HCT116 (cell line): ENCODE results near the gene ADAMTS6. TPM values are rescaled to one million over a fixed set of nuclear protein-coding genes. Genes with fewer than 3 reads are reported as not detected.

Source experiments
- ATAC-seq: fragments of 200-7000 bp; cut with Tn5 transposase; 2 replicates; pipeline ENCODE4 v1.9.1; 2020; ENCODE audit warnings: mild to moderate bottlenecking, moderate library complexity
- BruUV-seq: library from RNA; stranded (reverse); fragments of 400-500 nt; replicated peaks from 2 replicates; lab custom pipeline; 2021; lab: Mats Ljungman, UMichigan
- CTCF ChIA-PET: fragments of 300-600 bp; sonication (Branson Sonifier 250); formaldehyde crosslinking; loops from one replicate; lab custom pipeline; 2021; ENCODE audit warnings: antibody characterized with exemption; lab: Charles Lee
- POLR2A ChIA-PET: fragments of 300-600, 350-600 bp; sonication (Branson Sonifier 250); formaldehyde crosslinking; loops from one replicate; lab custom pipeline; 2021; ENCODE audit warnings: antibody characterized with exemption; lab: Charles Lee
- RAD21 ChIA-PET, 2 experiments: fragments of 300-600 bp; sonication (Branson Sonifier 250); formaldehyde crosslinking; loops; one replicate each; lab custom pipeline; 2023; ENCODE audit warnings: low total read pairs in 2 of 2; ENCODE audit not compliant: uncharacterized antibody in 2 of 2, unreplicated experiment in 2 of 2, low non-redundant PET in 1 of 2; lab: Charles Lee
- DNase-seq: peaks from one replicate; pipeline ENCODE4 v3.0.0-alpha.2; 2010; ENCODE audit warnings: low read depth, low spot score
- H2AFZ ChIP-seq: fragments of 200-600 bp; shearing (Covaris generic), sonication (generic); 2 replicates; pipeline ENCODE4 v1.6.1; 2017; ENCODE audit warnings: low read depth, mixed run types, mixed read lengths, antibody characterized with exemption, low read length; ENCODE audit not compliant: poor library complexity, severe bottlenecking
- H3K27ac ChIP-seq: 2 replicates; pipeline ENCODE4 v1.5.1; 2012; ENCODE audit warnings: low read depth, low read length
- H3K27me3 ChIP-seq: fragments of 200-600 bp; sonication (generic); 2 replicates; pipeline ENCODE4 v1.6.1; 2016; ENCODE audit warnings: mixed run types, low read length, mixed read lengths; ENCODE audit not compliant: insufficient read depth
- H3K36me3 ChIP-seq, 2 experiments: fragments of 200-500 bp in 1 of 2; fragments of 200-600 bp in 1 of 2; sonication (Bioruptor generic) in 1 of 2; sonication (generic) in 1 of 2; 2 replicates each; pipeline versions ENCODE4 v1.5.1 to v1.6.1; 2014 to 2016; ENCODE audit warnings: low read length in 2 of 2, inconsistent platforms in 1 of 2, mixed read lengths in 1 of 2, mixed run types in 1 of 2; ENCODE audit not compliant: insufficient read depth in 2 of 2, control insufficient read depth in 1 of 2
- H3K4me1 ChIP-seq, 2 experiments: fragments of 200-600 bp in 1 of 2; sonication (generic) in 1 of 2; 2 replicates each; pipeline versions ENCODE4 v1.5.1 to v1.6.1; 2012 to 2017; ENCODE audit warnings: low read length in 2 of 2, inconsistent platforms in 1 of 2, mild to moderate bottlenecking in 1 of 2, mixed read lengths in 1 of 2, mixed run types in 1 of 2, moderate library complexity in 1 of 2; ENCODE audit not compliant: insufficient read depth in 2 of 2, control insufficient read depth in 1 of 2
- H3K4me2 ChIP-seq: fragments of 200-600 bp; sonication (generic); 2 replicates; pipeline ENCODE4 v1.6.1; 2017; ENCODE audit warnings: mixed run types, low read length, mixed read lengths
- H3K4me3 ChIP-seq, 2 experiments: fragments of 200-600 bp in 1 of 2; sonication (generic) in 1 of 2; replicated peaks in 1 of 2; 2 replicates each; pipeline ENCODE4 v1.5.1; 2011 to 2016; ENCODE audit warnings: low read length in 2 of 2, control low read depth in 1 of 2, low read depth in 1 of 2, mild to moderate bottlenecking in 1 of 2, mixed read lengths in 1 of 2, mixed run types in 1 of 2
- H3K79me2 ChIP-seq: fragments of 200-600 bp; sonication (generic); 2 replicates; pipeline ENCODE4 v1.6.1; 2017; ENCODE audit warnings: mild to moderate bottlenecking, mixed run types, low read length, moderate library complexity, mixed read lengths; ENCODE audit not compliant: insufficient read depth
- H3K9ac ChIP-seq: fragments of 200-600 bp; sonication (generic); 2 replicates; pipeline ENCODE4 v1.6.1; 2016; ENCODE audit warnings: low read length, mixed read lengths
- H3K9me2 ChIP-seq: fragments of 200-600 bp; sonication (generic), shearing (Covaris generic); 2 replicates; pipeline ENCODE4 v1.6.1; 2017; ENCODE audit warnings: mixed run types, mild to moderate bottlenecking, moderate library complexity; ENCODE audit not compliant: insufficient read depth
- H3K9me3 ChIP-seq, 2 experiments: fragments of 200-500 bp in 1 of 2; fragments of 200-600 bp in 1 of 2; sonication (Bioruptor generic) in 1 of 2; sonication (generic) in 1 of 2; 2 replicates each; pipeline ENCODE4 v1.6.1; 2014 to 2017; ENCODE audit warnings: low read length in 2 of 2, mixed read lengths in 2 of 2, inconsistent platforms in 1 of 2, low read depth in 1 of 2, mild to moderate bottlenecking in 1 of 2, mixed run types in 1 of 2, moderate library complexity in 1 of 2; ENCODE audit not compliant: control insufficient read depth in 1 of 2, insufficient read depth in 1 of 2
- H4K20me1 ChIP-seq: fragments of 200-600 bp; sonication (generic), shearing (Covaris generic); 2 replicates; pipeline ENCODE4 v1.6.1; 2017; ENCODE audit warnings: mixed run types, mild to moderate bottlenecking, moderate library complexity; ENCODE audit not compliant: insufficient read depth
- CBX3 ChIP-seq: IDR thresholded peaks from 2 replicates; pipeline ENCODE4 v1.6.1; 2012; ENCODE audit warnings: low read depth
- EGR1 ChIP-seq: IDR thresholded peaks from 2 replicates; pipeline ENCODE4 v1.6.1; 2012; ENCODE audit warnings: low read depth
- ELF1 ChIP-seq: IDR thresholded peaks from 2 replicates; pipeline ENCODE4 v1.6.1; 2012; ENCODE audit warnings: low read depth, borderline replicate concordance
- EZH2phosphoT487 ChIP-seq: fragments of 200-600 bp; IDR thresholded peaks from 2 replicates; pipeline ENCODE4 v1.6.1; 2018; ENCODE audit warnings: antibody characterized with exemption, borderline replicate concordance
- FOSL1 ChIP-seq: IDR thresholded peaks from 2 replicates; pipeline ENCODE4 v1.6.1; 2012; ENCODE audit warnings: low read depth
- JUND ChIP-seq: IDR thresholded peaks from 2 replicates; pipeline ENCODE4 v1.6.1; 2012
- POLR2A ChIP-seq: IDR thresholded peaks from 2 replicates; pipeline ENCODE4 v1.7.0; 2011; ENCODE audit warnings: borderline replicate concordance; ENCODE audit not compliant: insufficient read depth, insufficient read length; ENCODE audit errors: extremely low read depth
- POLR2AphosphoS5 ChIP-seq: IDR thresholded peaks from 2 replicates; pipeline ENCODE4 v1.6.1; 2011; ENCODE audit warnings: mild to moderate bottlenecking, low read depth, low read length, moderate library complexity
- RAD21 ChIP-seq: IDR thresholded peaks from 2 replicates; pipeline ENCODE4 v1.6.1; 2012; ENCODE audit warnings: low read depth, mild to moderate bottlenecking
- SIN3A ChIP-seq: IDR thresholded peaks from 2 replicates; pipeline ENCODE4 v1.6.1; 2012; ENCODE audit warnings: low read depth
- YY1 ChIP-seq: IDR thresholded peaks from 2 replicates; pipeline ENCODE4 v1.6.1; 2011; ENCODE audit warnings: low read length, low read depth, moderate library complexity, mild to moderate bottlenecking; ENCODE audit not compliant: insufficient replicate concordance; ENCODE audit errors: extremely low read depth
- ZFX ChIP-seq: fragments of 450-650 bp; IDR thresholded peaks from 2 replicates; pipeline ENCODE4 v1.6.1; 2017
- ZNF274 ChIP-seq: fragments of 200-500 bp; sonication (Bioruptor generic); IDR thresholded peaks from 2 replicates; pipeline ENCODE4 v1.6.1; 2014; ENCODE audit warnings: mild to moderate bottlenecking, low read depth, low read length, inconsistent platforms
- intact Hi-C: fragments of 100-400 bp; cut with micrococcal nuclease; formaldehyde crosslinking; loops from 2 replicates; pipeline ENCODE4 v1.10.0; 2022
- total RNA-seq: library from RNA; stranded (reverse); gene quantifications from one replicate; pipeline ENCODE4 v1.2.1, GENCODE V29; 2021; ENCODE audit not compliant: unreplicated experiment
- TF ChIP-seq, protein P1 (sequence below), 3 experiments: fragments of 200-600 bp in 1 of 3; sonication (generic) in 1 of 3; IDR thresholded peaks in 2 of 3; conservative IDR thresholded peaks in 1 of 3; 2 replicates each; pipeline ENCODE4 v1.5.1; 2012 to 2017; ENCODE audit warnings: low read depth in 2 of 3, low read length in 2 of 3, antibody characterized with exemption in 1 of 3, borderline replicate concordance in 1 of 3, control low read depth in 1 of 3, mild to moderate bottlenecking in 1 of 3, mixed read lengths in 1 of 3, mixed run types in 1 of 3, moderate library complexity in 1 of 3; ENCODE audit not compliant: insufficient read depth in 1 of 3
- TF ChIP-seq, protein P2 (sequence below): IDR thresholded peaks from 2 replicates; pipeline ENCODE4 v1.6.1; 2012

ADAMTS6 gene
- total RNA-seq, 1 experiment from 2014 or later: 0.93 TPM

DNA sequence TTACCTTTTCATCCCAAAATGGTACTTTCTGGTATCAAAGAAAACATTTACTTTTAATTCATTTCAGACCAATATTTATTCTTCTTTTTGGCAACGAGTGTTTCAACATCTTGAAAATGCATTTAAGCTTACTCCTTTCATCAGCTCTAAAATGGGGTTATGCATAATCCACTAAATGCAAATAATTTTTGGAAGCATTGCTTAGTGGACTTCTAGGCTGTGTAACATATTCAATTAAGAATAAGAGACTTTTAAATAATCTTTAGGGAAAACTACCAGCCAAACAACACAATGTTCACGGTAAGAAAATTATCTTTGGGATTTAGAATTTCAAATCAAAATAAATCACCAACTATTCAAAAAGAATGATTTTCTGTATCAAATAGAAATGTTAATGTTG, 118.2 kb downstream of the ADAMTS6 start:
- Histone ChIP-seq H3K27ac (no peak overlapping the region), H3K9me2 (no peaks in the 10 kb centered on the region), H3K9ac (no peak overlapping the region), H3K9me3 (no peaks in the 10 kb centered on the region), H3K4me2 (no peak overlapping the region), H3K4me3 (no peak overlapping the region), H3K27me3 (no peaks in the 10 kb centered on the region), H3K79me2 (no peaks in the 10 kb centered on the region), H4K20me1 (no peaks in the 10 kb centered on the region), H2AFZ (no peak overlapping the region), H3K36me3 (no peaks in the 10 kb centered on the region), H3K4me1 (no peaks in the 10 kb centered on the region)
- DNase-seq (no peak), ATAC-seq (no peak)
- TF ChIP-seq, protein P1, sequence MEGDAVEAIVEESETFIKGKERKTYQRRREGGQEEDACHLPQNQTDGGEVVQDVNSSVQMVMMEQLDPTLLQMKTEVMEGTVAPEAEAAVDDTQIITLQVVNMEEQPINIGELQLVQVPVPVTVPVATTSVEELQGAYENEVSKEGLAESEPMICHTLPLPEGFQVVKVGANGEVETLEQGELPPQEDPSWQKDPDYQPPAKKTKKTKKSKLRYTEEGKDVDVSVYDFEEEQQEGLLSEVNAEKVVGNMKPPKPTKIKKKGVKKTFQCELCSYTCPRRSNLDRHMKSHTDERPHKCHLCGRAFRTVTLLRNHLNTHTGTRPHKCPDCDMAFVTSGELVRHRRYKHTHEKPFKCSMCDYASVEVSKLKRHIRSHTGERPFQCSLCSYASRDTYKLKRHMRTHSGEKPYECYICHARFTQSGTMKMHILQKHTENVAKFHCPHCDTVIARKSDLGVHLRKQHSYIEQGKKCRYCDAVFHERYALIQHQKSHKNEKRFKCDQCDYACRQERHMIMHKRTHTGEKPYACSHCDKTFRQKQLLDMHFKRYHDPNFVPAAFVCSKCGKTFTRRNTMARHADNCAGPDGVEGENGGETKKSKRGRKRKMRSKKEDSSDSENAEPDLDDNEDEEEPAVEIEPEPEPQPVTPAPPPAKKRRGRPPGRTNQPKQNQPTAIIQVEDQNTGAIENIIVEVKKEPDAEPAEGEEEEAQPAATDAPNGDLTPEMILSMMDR (IDR thresholded peaks at IDR 0.05 in 2 of 3, conservative IDR thresholded peaks at IDR 0.05 in 1 of 3; ENCODE audit: borderline replicate concordance in 1 of 3, insufficient read depth in 1 of 3, low read depth in 2 of 3, low read length in 2 of 3): no peak
- TF ChIP-seq ZNF274: no peak
- ChIA-PET POLR2A (no interaction called here), RAD21 (no interaction called here), CTCF (no interaction called here)
- intact Hi-C loops: no loop called here
- BruUV-seq: no TSS peak

DNA sequence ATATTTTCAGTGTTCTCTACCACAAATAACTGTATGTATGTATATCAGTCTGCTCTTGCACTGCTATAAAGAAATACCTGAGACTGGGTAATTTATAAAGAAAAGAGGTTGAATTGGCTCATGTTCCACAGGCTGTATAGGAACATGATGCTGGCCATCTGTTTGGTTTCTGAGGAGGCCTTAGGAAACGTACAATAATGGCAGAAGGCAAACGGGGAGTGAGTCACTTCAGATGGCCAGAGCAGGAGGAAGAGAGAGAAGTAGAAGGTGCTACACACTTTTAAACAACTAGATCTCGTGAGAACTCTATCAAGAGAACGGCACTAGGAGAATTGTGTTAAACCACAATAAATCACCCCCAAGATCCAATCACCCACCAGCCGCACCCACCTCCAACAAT, 121.7 kb downstream of the ADAMTS6 start:
- Histone ChIP-seq H3K4me1 (no peaks in the 10 kb centered on the region), H3K4me2 (no peak overlapping the region), H2AFZ (no peak overlapping the region), H3K4me3 (no peak overlapping the region), H4K20me1 (no peaks in the 10 kb centered on the region), H3K27me3 (no peaks in the 10 kb centered on the region), H3K9me3 (no peaks in the 10 kb centered on the region), H3K9me2 (no peaks in the 10 kb centered on the region), H3K79me2 (no peaks in the 10 kb centered on the region), H3K27ac (no peak overlapping the region), H3K9ac (no peak overlapping the region), H3K36me3 (no peaks in the 10 kb centered on the region)
- CTCF ChIA-PET: no interaction called here
- BruUV-seq: no TSS peak
- DNase-seq (no peak), ATAC-seq (no peak)
- intact Hi-C loops: no loop called here
- RAD21 ChIA-PET: no interaction called here
- POLR2A ChIA-PET: no interaction called here
- TF ChIP-seq EZH2phosphoT487 (no peak), RAD21 (no peak), YY1 (no peak), ZFX (no peak), ELF1 (no peak), JUND (no peak), EGR1 (no peak), FOSL1 (no peak), SIN3A (no peak), CBX3 (no peak), ZNF274 (no peak), POLR2A (no peak), POLR2AphosphoS5 (no peak)
- TF ChIP-seq, protein P1 (IDR thresholded peaks at IDR 0.05 in 2 of 3, conservative IDR thresholded peaks at IDR 0.05 in 1 of 3; ENCODE audit: borderline replicate concordance in 1 of 3, insufficient read depth in 1 of 3, low read depth in 2 of 3, low read length in 2 of 3): no peak
- TF ChIP-seq, protein P2, sequence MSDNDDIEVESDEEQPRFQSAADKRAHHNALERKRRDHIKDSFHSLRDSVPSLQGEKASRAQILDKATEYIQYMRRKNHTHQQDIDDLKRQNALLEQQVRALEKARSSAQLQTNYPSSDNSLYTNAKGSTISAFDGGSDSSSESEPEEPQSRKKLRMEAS: no peak
